Breast epithelium (tissue), 3 donors: Measurements from ENCODE around the gene TENM4.

ENCODE experiments used
- POLR2A ChIP-seq: fragments of 450-650 bp; IDR thresholded peaks from one replicate; pipeline ENCODE4 v1.6.1; 2016; ENCODE audit warnings: antibody characterized with exemption, mild to moderate bottlenecking, moderate library complexity
- TF ChIP-seq, protein P1 (sequence below), 3 donors: fragments of 450-650 bp; IDR thresholded peaks; one replicate each; pipeline ENCODE4 v1.5.1; 2016 to 2017; ENCODE audit warnings: antibody characterized with exemption in 3 of 3, mild to moderate bottlenecking in 3 of 3, moderate library complexity in 3 of 3

DNA sequence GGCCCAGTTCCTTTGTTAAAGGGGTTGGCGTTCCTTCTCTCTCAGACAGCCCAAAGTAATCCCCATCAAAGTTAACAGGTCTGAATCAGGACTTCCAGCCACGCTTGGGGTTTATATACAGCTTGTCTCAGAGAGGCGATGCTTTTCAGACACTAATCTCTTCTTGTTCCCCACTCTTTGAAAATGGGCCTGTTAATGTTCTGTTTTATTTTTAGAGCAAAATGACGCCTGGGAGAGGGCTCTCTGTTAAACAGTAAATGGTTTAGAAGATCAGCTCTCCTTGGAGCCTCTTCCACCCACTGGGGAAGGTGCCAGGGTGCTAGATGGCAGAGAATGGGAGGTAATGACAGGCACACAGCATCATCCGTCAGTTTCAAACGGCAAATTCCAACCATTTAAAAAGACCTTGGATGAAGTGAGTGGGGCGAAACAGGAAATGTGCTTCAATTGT, 630.2 kb downstream of the TENM4 start:
- TF ChIP-seq, protein P1, sequence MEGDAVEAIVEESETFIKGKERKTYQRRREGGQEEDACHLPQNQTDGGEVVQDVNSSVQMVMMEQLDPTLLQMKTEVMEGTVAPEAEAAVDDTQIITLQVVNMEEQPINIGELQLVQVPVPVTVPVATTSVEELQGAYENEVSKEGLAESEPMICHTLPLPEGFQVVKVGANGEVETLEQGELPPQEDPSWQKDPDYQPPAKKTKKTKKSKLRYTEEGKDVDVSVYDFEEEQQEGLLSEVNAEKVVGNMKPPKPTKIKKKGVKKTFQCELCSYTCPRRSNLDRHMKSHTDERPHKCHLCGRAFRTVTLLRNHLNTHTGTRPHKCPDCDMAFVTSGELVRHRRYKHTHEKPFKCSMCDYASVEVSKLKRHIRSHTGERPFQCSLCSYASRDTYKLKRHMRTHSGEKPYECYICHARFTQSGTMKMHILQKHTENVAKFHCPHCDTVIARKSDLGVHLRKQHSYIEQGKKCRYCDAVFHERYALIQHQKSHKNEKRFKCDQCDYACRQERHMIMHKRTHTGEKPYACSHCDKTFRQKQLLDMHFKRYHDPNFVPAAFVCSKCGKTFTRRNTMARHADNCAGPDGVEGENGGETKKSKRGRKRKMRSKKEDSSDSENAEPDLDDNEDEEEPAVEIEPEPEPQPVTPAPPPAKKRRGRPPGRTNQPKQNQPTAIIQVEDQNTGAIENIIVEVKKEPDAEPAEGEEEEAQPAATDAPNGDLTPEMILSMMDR (IDR thresholded peaks at IDR 0.05), result no peak
- no peak for TF ChIP-seq POLR2A
